HCT116 (cell line): ENCODE measurements around the gene PRM3. TPM values are rescaled to one million over a fixed set of nuclear protein-coding genes. Genes with fewer than 3 reads are reported as not detected.

Experiments used
- ATAC-seq: fragments of 200-7000 bp; cut with Tn5 transposase; 2 replicates; pipeline ENCODE4 v1.9.1; 2020; ENCODE audit warnings: mild to moderate bottlenecking, moderate library complexity
- BruUV-seq: library from RNA; stranded (reverse); fragments of 400-500 nt; replicated peaks from 2 replicates; lab custom pipeline; 2021; lab: Mats Ljungman, UMichigan
- CTCF ChIA-PET: fragments of 300-600 bp; sonication (Branson Sonifier 250); formaldehyde crosslinking; loops from one replicate; lab custom pipeline; 2021; ENCODE audit warnings: antibody characterized with exemption; lab: Charles Lee
- POLR2A ChIA-PET: fragments of 300-600, 350-600 bp; sonication (Branson Sonifier 250); formaldehyde crosslinking; loops from one replicate; lab custom pipeline; 2021; ENCODE audit warnings: antibody characterized with exemption; lab: Charles Lee
- RAD21 ChIA-PET, 2 experiments: fragments of 300-600 bp; sonication (Branson Sonifier 250); formaldehyde crosslinking; loops; one replicate each; lab custom pipeline; 2023; ENCODE audit warnings: low total read pairs in 2 of 2; ENCODE audit not compliant: uncharacterized antibody in 2 of 2, unreplicated experiment in 2 of 2, low non-redundant PET in 1 of 2; lab: Charles Lee
- DNase-seq: peaks from one replicate; pipeline ENCODE4 v3.0.0-alpha.2; 2010; ENCODE audit warnings: low read depth, low spot score
- H2AFZ ChIP-seq: fragments of 200-600 bp; shearing (Covaris generic), sonication (generic); 2 replicates; pipeline ENCODE4 v1.6.1; 2017; ENCODE audit warnings: low read depth, mixed run types, mixed read lengths, antibody characterized with exemption, low read length; ENCODE audit not compliant: poor library complexity, severe bottlenecking
- H3K27ac ChIP-seq: 2 replicates; pipeline ENCODE4 v1.5.1; 2012; ENCODE audit warnings: low read depth, low read length
- H3K27me3 ChIP-seq: fragments of 200-600 bp; sonication (generic); 2 replicates; pipeline ENCODE4 v1.6.1; 2016; ENCODE audit warnings: mixed run types, low read length, mixed read lengths; ENCODE audit not compliant: insufficient read depth
- H3K36me3 ChIP-seq, 2 experiments: fragments of 200-500 bp in 1 of 2; fragments of 200-600 bp in 1 of 2; sonication (Bioruptor generic) in 1 of 2; sonication (generic) in 1 of 2; 2 replicates each; pipeline versions ENCODE4 v1.5.1 to v1.6.1; 2014 to 2016; ENCODE audit warnings: low read length in 2 of 2, inconsistent platforms in 1 of 2, mixed read lengths in 1 of 2, mixed run types in 1 of 2; ENCODE audit not compliant: insufficient read depth in 2 of 2, control insufficient read depth in 1 of 2
- H3K4me1 ChIP-seq, 2 experiments: fragments of 200-600 bp in 1 of 2; sonication (generic) in 1 of 2; 2 replicates each; pipeline versions ENCODE4 v1.5.1 to v1.6.1; 2012 to 2017; ENCODE audit warnings: low read length in 2 of 2, inconsistent platforms in 1 of 2, mild to moderate bottlenecking in 1 of 2, mixed read lengths in 1 of 2, mixed run types in 1 of 2, moderate library complexity in 1 of 2; ENCODE audit not compliant: insufficient read depth in 2 of 2, control insufficient read depth in 1 of 2
- H3K4me2 ChIP-seq: fragments of 200-600 bp; sonication (generic); 2 replicates; pipeline ENCODE4 v1.6.1; 2017; ENCODE audit warnings: mixed run types, low read length, mixed read lengths
- H3K4me3 ChIP-seq, 2 experiments: fragments of 200-600 bp in 1 of 2; sonication (generic) in 1 of 2; replicated peaks in 1 of 2; 2 replicates each; pipeline ENCODE4 v1.5.1; 2011 to 2016; ENCODE audit warnings: low read length in 2 of 2, control low read depth in 1 of 2, low read depth in 1 of 2, mild to moderate bottlenecking in 1 of 2, mixed read lengths in 1 of 2, mixed run types in 1 of 2
- H3K79me2 ChIP-seq: fragments of 200-600 bp; sonication (generic); 2 replicates; pipeline ENCODE4 v1.6.1; 2017; ENCODE audit warnings: mild to moderate bottlenecking, mixed run types, low read length, moderate library complexity, mixed read lengths; ENCODE audit not compliant: insufficient read depth
- H3K9ac ChIP-seq: fragments of 200-600 bp; sonication (generic); 2 replicates; pipeline ENCODE4 v1.6.1; 2016; ENCODE audit warnings: low read length, mixed read lengths
- H3K9me2 ChIP-seq: fragments of 200-600 bp; sonication (generic), shearing (Covaris generic); 2 replicates; pipeline ENCODE4 v1.6.1; 2017; ENCODE audit warnings: mixed run types, mild to moderate bottlenecking, moderate library complexity; ENCODE audit not compliant: insufficient read depth
- H3K9me3 ChIP-seq, 2 experiments: fragments of 200-500 bp in 1 of 2; fragments of 200-600 bp in 1 of 2; sonication (Bioruptor generic) in 1 of 2; sonication (generic) in 1 of 2; 2 replicates each; pipeline ENCODE4 v1.6.1; 2014 to 2017; ENCODE audit warnings: low read length in 2 of 2, mixed read lengths in 2 of 2, inconsistent platforms in 1 of 2, low read depth in 1 of 2, mild to moderate bottlenecking in 1 of 2, mixed run types in 1 of 2, moderate library complexity in 1 of 2; ENCODE audit not compliant: control insufficient read depth in 1 of 2, insufficient read depth in 1 of 2
- H4K20me1 ChIP-seq: fragments of 200-600 bp; sonication (generic), shearing (Covaris generic); 2 replicates; pipeline ENCODE4 v1.6.1; 2017; ENCODE audit warnings: mixed run types, mild to moderate bottlenecking, moderate library complexity; ENCODE audit not compliant: insufficient read depth
- CBX3 ChIP-seq: IDR thresholded peaks from 2 replicates; pipeline ENCODE4 v1.6.1; 2012; ENCODE audit warnings: low read depth
- CEBPB ChIP-seq: IDR thresholded peaks from 2 replicates; pipeline ENCODE4 v1.6.1; 2012; ENCODE audit warnings: low read depth
- EGR1 ChIP-seq: IDR thresholded peaks from 2 replicates; pipeline ENCODE4 v1.6.1; 2012; ENCODE audit warnings: low read depth
- ELF1 ChIP-seq: IDR thresholded peaks from 2 replicates; pipeline ENCODE4 v1.6.1; 2012; ENCODE audit warnings: low read depth, borderline replicate concordance
- EZH2 ChIP-seq: fragments of 200-600 bp; sonication (generic); IDR thresholded peaks from 2 replicates; pipeline ENCODE4 v1.6.1; 2017; ENCODE audit warnings: antibody characterized with exemption, mixed run types
- EZH2phosphoT487 ChIP-seq: fragments of 200-600 bp; IDR thresholded peaks from 2 replicates; pipeline ENCODE4 v1.6.1; 2018; ENCODE audit warnings: antibody characterized with exemption, borderline replicate concordance
- JUND ChIP-seq: IDR thresholded peaks from 2 replicates; pipeline ENCODE4 v1.6.1; 2012
- POLR2AphosphoS5 ChIP-seq: IDR thresholded peaks from 2 replicates; pipeline ENCODE4 v1.6.1; 2011; ENCODE audit warnings: mild to moderate bottlenecking, low read depth, low read length, moderate library complexity
- SIN3A ChIP-seq: IDR thresholded peaks from 2 replicates; pipeline ENCODE4 v1.6.1; 2012; ENCODE audit warnings: low read depth
- SRF ChIP-seq: IDR thresholded peaks from 2 replicates; pipeline ENCODE4 v1.6.1; 2012; ENCODE audit warnings: low read depth
- TCF7L2 ChIP-seq: IDR thresholded peaks from 2 replicates; pipeline ENCODE4 v1.7.0; 2011; ENCODE audit warnings: borderline replicate concordance, inconsistent platforms; ENCODE audit not compliant: insufficient read depth, insufficient read length; ENCODE audit errors: extremely low read depth
- ZFX ChIP-seq: fragments of 450-650 bp; IDR thresholded peaks from 2 replicates; pipeline ENCODE4 v1.6.1; 2017
- intact Hi-C: fragments of 100-400 bp; cut with micrococcal nuclease; formaldehyde crosslinking; loops from 2 replicates; pipeline ENCODE4 v1.10.0; 2022
- total RNA-seq: library from RNA; stranded (reverse); gene quantifications from one replicate; pipeline ENCODE4 v1.2.1, GENCODE V29; 2021; ENCODE audit not compliant: unreplicated experiment
- TF ChIP-seq, protein P1 (sequence below), 3 experiments: fragments of 200-600 bp in 1 of 3; sonication (generic) in 1 of 3; IDR thresholded peaks in 2 of 3; conservative IDR thresholded peaks in 1 of 3; 2 replicates each; pipeline ENCODE4 v1.5.1; 2012 to 2017; ENCODE audit warnings: low read depth in 2 of 3, low read length in 2 of 3, antibody characterized with exemption in 1 of 3, borderline replicate concordance in 1 of 3, control low read depth in 1 of 3, mild to moderate bottlenecking in 1 of 3, mixed read lengths in 1 of 3, mixed run types in 1 of 3, moderate library complexity in 1 of 3; ENCODE audit not compliant: insufficient read depth in 1 of 3
- TF ChIP-seq, protein P2 (sequence below): IDR thresholded peaks from 2 replicates; pipeline ENCODE4 v1.6.1; 2011; ENCODE audit warnings: mild to moderate bottlenecking, low read length, moderate library complexity; ENCODE audit not compliant: insufficient replicate concordance; ENCODE audit errors: extremely low read depth
- TF ChIP-seq, protein P3 (sequence below): IDR thresholded peaks from 2 replicates; pipeline ENCODE4 v1.6.1; 2012

The PRM3 gene
- total RNA-seq, 1 experiment from 2014 or later, result not detected

DNA sequence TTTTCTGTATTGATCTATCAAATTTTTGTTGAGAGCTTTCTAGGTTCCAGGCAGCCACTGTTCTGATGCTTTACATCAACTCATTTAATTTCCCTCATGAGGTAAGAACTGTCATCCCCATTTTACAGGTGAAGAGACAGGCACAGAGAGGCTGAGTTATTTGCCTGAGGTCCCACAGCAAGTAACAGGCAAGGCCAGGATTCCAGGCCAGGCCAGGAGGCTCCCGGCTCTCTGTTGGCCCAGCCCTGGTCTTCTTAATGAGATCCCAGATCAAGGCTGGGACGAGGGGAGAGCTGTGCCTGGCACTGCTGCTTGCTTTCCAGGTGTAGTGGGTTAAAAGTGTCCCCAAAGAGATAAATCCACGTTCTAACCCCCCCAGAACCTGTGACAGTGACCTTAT, 49.4 kb upstream of the PRM3 start:
- Histone ChIP-seq H3K9me2 (no peaks in the 10 kb centered on the region), H3K27me3 (no peaks in the 10 kb centered on the region), H2AFZ (no peak overlapping the region), H4K20me1 (no peaks in the 10 kb centered on the region), H3K4me3 (no peak overlapping the region), H3K9ac (no peak overlapping the region), H3K79me2 (no peaks in the 10 kb centered on the region), H3K9me3 (no peaks in the 10 kb centered on the region), H3K4me1 (peaks cover 11 to 14% of the 10 kb centered on the region in 2 experiments), H3K4me2 (no peak overlapping the region), H3K27ac (no peak overlapping the region), H3K36me3 (no peaks in the 10 kb centered on the region)
- intact Hi-C loops, result no loop called here
- ChIA-PET CTCF (no interaction called here), POLR2A (no interaction called here), RAD21 (no interaction called here)
- TF ChIP-seq CEBPB (no peak), EZH2 (no peak), POLR2AphosphoS5 (no peak), ZFX (no peak), SRF (no peak), EZH2phosphoT487 (no peak), EGR1 (no peak), JUND (no peak), CBX3 (no peak), ELF1 (no peak), SIN3A (no peak), TCF7L2 (no peak)
- TF ChIP-seq, protein P1, sequence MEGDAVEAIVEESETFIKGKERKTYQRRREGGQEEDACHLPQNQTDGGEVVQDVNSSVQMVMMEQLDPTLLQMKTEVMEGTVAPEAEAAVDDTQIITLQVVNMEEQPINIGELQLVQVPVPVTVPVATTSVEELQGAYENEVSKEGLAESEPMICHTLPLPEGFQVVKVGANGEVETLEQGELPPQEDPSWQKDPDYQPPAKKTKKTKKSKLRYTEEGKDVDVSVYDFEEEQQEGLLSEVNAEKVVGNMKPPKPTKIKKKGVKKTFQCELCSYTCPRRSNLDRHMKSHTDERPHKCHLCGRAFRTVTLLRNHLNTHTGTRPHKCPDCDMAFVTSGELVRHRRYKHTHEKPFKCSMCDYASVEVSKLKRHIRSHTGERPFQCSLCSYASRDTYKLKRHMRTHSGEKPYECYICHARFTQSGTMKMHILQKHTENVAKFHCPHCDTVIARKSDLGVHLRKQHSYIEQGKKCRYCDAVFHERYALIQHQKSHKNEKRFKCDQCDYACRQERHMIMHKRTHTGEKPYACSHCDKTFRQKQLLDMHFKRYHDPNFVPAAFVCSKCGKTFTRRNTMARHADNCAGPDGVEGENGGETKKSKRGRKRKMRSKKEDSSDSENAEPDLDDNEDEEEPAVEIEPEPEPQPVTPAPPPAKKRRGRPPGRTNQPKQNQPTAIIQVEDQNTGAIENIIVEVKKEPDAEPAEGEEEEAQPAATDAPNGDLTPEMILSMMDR (IDR thresholded peaks at IDR 0.05 in 2 of 3, conservative IDR thresholded peaks at IDR 0.05 in 1 of 3; ENCODE audit: borderline replicate concordance in 1 of 3, insufficient read depth in 1 of 3, low read depth in 2 of 3, low read length in 2 of 3), result no peak
- TF ChIP-seq, protein P2, sequence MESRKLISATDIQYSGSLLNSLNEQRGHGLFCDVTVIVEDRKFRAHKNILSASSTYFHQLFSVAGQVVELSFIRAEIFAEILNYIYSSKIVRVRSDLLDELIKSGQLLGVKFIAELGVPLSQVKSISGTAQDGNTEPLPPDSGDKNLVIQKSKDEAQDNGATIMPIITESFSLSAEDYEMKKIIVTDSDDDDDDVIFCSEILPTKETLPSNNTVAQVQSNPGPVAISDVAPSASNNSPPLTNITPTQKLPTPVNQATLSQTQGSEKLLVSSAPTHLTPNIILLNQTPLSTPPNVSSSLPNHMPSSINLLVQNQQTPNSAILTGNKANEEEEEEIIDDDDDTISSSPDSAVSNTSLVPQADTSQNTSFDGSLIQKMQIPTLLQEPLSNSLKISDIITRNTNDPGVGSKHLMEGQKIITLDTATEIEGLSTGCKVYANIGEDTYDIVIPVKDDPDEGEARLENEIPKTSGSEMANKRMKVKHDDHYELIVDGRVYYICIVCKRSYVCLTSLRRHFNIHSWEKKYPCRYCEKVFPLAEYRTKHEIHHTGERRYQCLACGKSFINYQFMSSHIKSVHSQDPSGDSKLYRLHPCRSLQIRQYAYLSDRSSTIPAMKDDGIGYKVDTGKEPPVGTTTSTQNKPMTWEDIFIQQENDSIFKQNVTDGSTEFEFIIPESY, result no peak
- TF ChIP-seq, protein P3, sequence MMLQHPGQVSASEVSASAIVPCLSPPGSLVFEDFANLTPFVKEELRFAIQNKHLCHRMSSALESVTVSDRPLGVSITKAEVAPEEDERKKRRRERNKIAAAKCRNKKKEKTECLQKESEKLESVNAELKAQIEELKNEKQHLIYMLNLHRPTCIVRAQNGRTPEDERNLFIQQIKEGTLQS, result no peak
- DNase-seq, result no peak
- no peak for ATAC-seq
- no TSS peak for BruUV-seq
